ENCODE results near the gene CD4. TPM values are rescaled to one million over a fixed set of nuclear protein-coding genes. Genes with fewer than 3 reads are reported as not detected.

The CD4 gene
- polyA plus RNA-seq, 4 donors, result 29.9 to 33.8 (median 31.2) TPM

DNA sequence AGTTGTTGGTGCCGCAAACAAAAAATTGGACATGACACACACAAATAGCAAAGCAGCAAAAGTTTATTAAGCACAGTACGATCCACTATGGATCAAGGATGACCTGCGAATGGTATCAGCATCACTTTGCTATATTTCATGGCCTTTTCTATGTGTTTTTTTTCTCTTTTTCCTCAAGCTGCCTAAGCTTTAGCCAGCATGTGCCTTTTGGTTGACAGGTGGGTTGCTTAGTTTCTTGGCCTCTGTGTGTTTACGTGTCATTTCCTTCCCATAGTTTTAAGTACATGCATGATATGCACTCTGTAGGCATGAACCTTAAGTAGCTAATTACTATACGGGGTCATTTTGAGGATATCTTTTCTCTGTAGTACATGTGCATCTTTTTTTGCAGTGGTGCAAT is 9.8 kb downstream of the CD4 start:
- DNase-seq (ENCODE audit: low read depth in 4 of 4, low spot score in 3 of 4), result no peak

DNA sequence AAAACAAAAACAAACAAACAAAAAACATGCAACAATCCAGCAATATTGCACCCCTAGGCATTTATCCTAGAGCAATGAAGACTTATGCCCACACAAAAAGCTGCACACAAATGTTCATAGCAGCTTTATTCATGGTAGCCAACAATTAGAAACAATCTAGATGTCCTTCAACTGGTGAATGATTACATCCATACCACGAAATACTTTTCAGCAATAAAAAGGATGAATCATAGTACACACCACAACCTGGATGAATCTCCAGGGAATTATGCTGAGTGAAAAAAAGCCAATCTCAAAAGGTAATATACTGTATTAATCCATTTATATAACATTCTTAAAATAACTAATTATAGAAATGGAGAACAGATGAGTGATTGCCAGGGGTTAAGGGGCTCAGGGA is 17.8 kb downstream of the CD4 start:
- no peak for DNase-seq (ENCODE audit: low read depth in 4 of 4, low spot score in 3 of 4)

DNA sequence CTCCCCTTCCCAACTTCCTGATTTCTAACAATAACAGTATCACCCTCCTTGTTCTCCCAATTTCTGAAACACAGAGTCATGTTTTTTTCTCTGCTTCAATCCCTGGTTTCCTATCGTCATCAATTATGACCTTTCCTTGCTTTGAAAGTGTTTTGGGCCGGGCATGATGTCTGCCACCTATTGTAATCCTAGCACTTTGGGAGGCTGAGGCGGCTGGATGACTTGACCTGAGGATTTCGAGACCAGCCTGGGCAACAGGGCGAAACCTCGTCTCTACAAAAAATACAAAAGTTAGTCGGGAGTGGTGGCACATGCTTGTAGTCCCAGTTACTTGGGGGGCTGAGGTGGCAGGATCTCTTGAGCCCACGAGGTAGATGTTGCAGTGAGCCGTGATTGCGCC is 19.7 kb downstream of the CD4 start:
- DNase-seq (ENCODE audit: low read depth in 4 of 4, low spot score in 3 of 4), result no peak

DNA sequence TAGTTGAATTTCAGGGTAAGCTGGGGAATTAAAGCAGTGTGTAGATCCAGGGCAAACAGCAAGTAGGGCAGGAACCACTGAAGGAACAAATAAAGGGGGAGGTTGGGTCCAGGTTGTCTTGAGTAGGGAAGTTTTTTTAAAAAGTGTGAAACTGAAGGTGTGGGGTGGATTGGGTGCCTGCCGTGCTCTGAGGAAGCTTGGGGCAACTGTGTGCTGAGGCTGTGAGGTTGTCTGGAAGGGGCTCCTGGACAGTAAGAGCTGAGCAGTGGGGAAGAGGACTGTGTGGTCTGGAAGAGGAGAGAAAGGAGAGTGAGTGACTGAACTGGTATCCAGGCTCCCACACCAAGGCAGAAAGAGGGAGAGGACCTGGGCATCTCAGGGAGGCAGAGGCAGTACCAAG is 21.4 kb downstream of the CD4 start:
- DNase-seq (ENCODE audit: low read depth in 4 of 4, low spot score in 3 of 4), result no peak

DNA sequence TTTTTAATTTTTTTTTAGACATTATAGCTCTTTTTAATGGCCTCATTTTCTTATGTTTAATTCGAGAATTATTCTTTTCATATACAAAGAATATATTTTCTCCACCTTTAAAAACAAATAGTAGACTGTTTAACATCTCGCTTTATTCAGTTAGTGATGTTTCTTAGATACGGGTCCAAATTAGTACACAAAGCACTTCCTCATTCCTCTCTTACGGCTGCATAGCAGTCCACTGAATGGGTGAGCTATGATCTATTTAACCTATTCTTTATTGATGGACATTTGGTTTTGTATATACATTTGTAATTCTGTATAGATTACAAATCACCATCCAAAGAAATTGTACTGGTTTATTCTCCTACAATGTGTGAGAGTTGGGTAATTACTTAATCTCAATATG is 24.0 kb downstream of the CD4 start:
- no peak for DNase-seq (ENCODE audit: low read depth in 4 of 4, low spot score in 3 of 4)

DNA sequence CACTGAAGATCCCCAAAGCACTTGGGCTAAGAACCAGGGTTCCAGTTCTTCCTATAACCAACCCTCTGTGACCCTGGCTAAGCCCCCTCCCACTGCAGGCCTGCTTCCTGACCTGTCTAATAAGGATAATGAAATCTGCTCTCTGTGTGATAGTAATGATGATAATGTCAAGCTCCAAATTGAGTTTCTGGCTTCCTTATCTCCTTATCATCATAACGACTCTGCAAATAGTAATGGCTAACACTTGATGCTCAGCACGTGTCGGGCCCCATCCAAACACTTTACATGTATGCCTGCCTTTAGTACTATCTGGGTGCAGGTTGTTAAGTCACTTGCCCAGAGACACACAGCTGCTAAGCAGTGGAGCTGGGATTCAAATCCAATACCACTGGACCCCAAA is 27.3 kb downstream of the CD4 start:
- no peak for DNase-seq (ENCODE audit: low read depth in 4 of 4, low spot score in 3 of 4)

DNA sequence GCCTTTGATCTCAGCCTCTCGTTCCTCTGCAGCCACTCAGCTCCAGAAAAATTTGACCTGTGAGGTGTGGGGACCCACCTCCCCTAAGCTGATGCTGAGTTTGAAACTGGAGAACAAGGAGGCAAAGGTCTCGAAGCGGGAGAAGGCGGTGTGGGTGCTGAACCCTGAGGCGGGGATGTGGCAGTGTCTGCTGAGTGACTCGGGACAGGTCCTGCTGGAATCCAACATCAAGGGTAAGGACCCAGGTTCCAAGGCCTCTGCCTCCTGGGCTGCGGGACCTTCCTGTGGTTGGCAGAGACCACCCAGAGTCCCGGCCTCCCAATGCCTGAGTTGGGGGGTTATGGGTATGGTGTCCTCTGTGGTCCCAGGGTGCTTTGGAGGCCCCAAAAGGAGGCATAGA is 27.8 kb downstream of the CD4 start:
- DNase-seq (ENCODE audit: low read depth in 4 of 4, low spot score in 3 of 4), result no peak

DNA sequence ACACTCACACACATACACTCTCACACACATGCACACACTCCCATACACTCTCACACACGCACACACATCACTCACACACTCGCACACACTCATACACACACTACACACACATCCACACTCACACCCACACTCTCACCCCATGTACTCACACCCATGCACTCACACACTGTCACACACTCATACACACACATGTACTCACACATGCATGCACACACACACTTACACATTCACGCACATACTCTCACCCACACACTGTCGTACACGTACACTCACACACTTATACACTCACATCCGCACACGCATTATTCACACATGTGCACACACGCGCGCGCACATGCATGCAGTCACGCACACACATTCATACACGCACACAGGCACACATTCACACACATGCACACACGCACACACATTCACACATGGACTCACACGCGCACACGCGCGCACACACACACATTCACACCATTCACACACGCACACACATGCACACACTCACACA is 28.4 kb downstream of the CD4 start:
- DNase-seq (ENCODE audit: low read depth in 4 of 4, low spot score in 3 of 4), result no peak

DNA sequence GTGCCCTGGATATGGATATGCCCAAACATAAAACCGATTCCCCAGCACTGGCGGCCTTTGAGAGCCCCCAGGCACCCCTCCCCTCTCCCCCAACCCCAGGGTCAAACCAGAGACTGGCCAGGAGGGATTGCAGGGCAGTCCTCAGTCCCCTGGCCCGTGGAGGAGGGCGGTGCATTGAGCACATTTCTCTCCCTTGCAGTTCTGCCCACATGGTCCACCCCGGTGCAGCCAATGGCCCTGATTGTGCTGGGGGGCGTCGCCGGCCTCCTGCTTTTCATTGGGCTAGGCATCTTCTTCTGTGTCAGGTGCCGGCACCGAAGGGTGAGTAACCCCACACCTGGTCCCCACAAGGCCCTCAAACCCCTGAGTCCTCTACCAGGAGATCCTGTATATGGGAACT is 28.9 kb downstream of the CD4 start:
- DNase-seq (ENCODE audit: low read depth in 4 of 4, low spot score in 3 of 4), result no peak

DNA sequence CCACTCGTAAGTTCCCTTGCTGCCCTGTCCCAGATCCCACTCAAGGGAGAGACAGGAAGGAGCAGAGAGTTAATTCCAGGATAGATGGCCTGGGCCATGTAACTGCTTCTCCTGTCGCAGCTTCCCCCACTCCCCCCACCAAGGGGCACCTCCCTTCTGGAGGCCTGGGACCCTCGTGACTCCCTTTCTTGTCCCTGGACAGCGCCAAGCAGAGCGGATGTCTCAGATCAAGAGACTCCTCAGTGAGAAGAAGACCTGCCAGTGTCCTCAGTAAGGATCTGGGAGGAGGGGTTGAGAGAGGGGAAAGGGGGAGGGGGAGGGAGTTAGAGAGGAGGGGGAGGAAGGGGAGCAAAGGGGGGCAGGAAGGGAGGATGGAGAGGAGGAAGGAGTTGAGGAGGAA is 29.3 kb downstream of the CD4 start:
- no peak for DNase-seq (ENCODE audit: low read depth in 4 of 4, low spot score in 3 of 4)

DNA sequence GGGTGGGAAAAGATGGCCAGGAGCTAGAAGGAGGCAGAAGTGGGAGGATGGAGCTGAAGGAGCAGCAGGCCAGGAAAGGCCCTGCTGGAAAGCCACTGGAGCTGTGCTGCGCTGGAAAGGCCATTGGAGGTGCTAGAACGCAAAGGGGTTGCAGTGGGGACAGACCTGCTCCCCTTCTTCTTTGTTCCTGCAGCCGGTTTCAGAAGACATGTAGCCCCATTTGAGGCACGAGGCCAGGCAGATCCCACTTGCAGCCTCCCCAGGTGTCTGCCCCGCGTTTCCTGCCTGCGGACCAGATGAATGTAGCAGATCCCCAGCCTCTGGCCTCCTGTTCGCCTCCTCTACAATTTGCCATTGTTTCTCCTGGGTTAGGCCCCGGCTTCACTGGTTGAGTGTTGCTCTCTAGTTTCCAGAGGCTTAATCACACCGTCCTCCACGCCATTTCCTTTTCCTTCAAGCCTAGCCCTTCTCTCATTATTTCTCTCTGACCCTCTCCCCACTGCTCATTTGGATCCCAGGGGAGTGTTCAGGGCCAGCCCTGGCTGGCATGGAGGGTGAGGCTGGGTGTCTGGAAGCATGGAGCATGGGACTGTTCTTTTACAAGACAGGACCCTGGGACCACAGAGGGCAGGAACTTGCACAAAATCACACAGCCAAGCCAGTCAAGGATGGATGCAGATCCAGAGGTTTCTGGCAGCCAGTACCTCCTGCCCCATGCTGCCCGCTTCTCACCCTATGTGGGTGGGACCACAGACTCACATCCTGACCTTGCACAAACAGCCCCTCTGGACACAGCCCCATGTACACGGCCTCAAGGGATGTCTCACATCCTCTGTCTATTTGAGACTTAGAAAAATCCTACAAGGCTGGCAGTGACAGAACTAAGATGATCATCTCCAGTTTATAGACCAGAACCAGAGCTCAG is 30.0 kb downstream of the CD4 start:
- no peak for DNase-seq (ENCODE audit: low read depth in 4 of 4, low spot score in 3 of 4)

DNA sequence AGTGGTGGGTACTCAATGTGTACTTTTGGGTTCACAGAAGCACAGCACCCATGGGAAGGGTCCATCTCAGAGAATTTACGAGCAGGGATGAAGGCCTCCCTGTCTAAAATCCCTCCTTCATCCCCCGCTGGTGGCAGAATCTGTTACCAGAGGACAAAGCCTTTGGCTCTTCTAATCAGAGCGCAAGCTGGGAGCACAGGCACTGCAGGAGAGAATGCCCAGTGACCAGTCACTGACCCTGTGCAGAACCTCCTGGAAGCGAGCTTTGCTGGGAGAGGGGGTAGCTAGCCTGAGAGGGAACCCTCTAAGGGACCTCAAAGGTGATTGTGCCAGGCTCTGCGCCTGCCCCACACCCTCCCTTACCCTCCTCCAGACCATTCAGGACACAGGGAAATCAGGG is 30.8 kb downstream of the CD4 start:
- DNase-seq (ENCODE audit: low read depth in 4 of 4, low spot score in 3 of 4), result no peak

DNA sequence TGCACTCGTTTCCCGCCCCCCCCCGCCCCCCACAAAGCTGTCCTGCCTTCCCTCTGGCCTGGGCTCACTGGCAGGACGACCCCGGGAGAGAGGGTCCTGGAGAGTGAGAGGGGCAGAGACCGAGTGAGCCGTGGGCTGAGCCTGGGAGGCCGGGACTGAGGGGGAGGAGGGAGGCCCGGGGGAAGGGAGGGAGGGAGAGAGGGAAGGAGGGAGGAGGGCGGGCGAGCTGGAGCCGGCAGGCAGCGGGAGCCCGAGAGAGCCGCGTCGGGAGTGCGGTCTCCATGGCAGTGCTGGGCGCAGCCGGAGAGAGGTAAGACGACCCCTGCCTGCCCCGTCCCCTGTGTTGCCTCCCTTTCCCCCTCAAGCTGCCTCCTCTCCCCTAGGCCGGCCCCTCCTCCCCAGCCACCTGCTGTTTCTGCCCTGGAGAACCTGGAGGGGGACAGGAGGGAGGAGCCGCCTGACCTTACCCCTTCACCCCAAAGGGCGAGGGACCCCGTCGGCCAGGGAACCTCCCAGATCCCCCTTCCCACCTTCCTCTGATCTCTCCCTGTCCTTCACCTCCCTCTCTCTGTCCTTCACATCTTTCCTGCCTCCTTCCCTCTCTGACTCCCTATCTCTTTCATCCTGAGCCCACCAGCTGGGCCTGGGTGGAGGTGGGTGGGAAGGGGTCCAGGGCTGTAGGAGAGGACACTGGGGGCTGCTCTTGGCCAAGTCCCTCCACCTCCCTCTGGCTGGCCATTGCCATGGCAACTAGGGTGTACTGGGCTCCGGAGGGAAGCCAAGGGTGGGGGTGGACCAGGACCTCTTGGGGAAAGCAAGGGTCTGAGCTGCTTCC is 32.5 kb downstream of the CD4 start, which contains the start of gene GPR162:
Gene GPR162, plus strand, starts transcription at position 231 of the 835 bp plus-strand sequence. CDS start 2,078 bp downstream, outside the sequence.
- DNase-seq (ENCODE audit: low read depth in 4 of 4, low spot score in 3 of 4), result peak in 3 of 4 donors; percentile 71 to 78 (median 74)

DNA sequence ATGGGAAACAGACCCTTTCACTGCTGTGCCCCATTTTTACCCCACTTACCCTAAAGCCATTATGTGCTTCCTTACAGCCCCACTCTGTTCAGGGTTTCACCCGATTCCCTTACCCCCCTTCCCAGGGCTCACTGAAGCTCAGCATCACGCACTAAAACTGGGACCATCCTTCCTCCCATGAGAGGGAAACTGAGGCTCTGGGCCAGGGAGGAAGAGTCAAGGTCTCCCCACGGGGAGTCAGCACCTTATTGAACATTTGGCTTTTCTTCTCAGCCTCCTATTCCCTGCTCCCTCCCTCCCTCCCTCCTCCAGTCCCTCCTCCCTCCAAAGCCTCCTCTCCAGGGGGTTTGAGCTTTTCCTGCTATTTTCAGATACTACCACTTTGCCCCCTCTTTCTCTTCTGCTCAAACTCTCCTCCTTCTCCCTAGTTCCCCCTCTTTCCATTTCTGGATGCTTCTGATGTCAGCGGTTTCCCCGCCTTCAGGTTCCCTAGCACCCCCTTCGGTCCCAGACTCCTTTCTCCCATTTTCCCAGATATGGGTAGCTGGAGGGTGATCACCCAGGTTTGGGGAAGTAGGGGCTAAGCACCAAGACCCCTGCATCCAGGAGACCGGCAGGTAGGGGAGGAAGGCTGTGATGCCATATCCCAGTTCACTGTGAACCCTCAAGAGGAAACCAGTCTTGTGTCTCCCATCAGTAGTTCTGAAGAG is 33.3 kb downstream of the CD4 start:
- no peak for DNase-seq (ENCODE audit: low read depth in 4 of 4, low spot score in 3 of 4)

DNA sequence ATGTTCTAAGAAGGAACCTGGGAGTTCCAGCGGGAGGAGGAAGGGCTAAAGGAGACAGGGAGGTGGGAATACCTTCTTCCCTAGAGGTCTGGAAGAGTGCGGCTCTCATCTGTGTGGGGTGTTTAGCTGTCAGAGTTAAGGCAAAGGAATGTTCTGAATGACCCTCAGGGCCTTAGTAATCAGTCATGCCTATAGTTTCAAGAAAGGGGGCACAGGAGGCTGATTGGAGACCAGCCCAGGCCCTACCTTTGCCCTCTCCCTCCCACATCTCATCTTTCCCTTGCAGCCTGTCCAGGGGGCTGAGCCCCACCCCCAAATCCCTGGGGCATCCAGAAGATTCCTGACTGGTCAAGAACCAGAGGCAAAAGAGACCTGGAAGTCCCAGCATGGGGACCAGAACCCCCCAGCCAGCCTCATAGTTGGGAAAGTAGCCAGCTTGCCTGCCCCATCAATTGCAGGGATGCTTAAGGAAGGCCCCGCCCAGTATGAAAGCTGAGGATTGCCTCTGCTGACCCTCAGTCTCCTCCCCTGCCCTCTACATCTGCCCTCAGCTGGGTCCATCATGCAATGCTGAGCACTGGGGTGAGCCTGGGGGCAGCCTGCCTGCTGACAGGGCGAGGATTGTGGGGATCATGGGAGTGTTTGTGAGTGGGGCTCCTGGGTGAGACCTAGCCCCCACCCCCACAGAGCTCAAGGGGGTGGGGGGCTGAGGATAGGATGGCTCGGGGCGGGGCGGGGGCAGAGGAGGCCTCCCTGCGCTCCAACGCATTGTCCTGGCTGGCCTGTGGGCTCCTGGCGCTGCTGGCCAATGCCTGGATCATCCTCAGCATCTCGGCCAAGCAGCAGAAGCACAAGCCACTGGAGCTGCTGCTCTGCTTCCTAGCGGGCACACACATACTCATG is 34.1 kb downstream of the CD4 start:
- no peak for DNase-seq (ENCODE audit: low read depth in 4 of 4, low spot score in 3 of 4)

DNA sequence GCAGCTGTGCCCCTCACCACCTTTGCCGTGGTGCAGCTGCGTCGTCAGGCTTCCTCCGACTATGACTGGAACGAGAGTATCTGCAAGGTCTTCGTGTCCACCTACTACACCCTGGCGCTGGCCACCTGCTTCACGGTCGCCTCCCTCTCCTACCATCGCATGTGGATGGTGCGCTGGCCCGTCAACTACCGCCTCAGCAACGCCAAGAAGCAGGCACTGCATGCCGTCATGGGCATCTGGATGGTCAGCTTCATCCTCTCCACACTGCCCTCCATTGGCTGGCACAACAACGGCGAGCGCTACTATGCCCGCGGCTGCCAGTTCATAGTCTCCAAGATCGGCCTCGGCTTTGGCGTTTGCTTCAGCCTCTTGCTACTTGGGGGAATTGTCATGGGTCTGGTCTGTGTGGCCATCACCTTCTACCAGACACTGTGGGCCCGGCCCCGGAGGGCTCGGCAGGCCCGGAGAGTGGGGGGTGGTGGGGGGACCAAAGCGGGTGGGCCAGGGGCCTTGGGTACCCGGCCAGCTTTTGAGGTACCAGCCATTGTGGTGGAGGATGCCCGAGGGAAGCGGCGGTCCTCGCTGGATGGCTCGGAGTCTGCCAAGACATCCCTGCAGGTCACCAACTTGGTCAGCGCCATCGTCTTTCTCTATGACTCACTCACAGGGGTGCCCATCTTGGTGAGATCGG is 34.9 kb downstream of the CD4 start:
- DNase-seq (ENCODE audit: low read depth in 4 of 4, low spot score in 3 of 4), result no peak

DNA sequence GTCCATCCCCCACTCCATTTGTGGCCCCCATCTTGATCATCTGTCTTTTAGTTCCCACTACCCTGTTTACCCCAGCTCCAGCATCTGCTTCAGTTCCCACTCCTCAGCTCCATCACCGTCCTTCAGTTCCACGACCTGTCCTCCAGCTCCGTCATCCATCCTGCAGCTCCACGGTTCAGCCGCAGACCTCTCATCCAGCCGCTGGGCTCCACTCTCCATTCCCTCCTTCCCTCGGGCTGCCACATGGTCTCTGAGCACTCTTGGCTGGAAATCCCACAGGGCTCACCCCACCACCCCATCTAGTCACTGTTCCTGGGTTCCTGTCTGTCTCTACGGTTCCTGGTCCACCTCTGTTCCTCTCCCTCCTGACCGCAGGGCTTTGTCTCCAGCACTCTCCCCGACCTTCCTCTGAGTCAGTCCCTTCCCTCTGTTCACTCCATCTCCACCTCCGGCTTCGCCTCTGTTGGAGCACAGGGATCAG is 35.6 kb downstream of the CD4 start:
- no peak for DNase-seq (ENCODE audit: low read depth in 4 of 4, low spot score in 3 of 4)

DNA sequence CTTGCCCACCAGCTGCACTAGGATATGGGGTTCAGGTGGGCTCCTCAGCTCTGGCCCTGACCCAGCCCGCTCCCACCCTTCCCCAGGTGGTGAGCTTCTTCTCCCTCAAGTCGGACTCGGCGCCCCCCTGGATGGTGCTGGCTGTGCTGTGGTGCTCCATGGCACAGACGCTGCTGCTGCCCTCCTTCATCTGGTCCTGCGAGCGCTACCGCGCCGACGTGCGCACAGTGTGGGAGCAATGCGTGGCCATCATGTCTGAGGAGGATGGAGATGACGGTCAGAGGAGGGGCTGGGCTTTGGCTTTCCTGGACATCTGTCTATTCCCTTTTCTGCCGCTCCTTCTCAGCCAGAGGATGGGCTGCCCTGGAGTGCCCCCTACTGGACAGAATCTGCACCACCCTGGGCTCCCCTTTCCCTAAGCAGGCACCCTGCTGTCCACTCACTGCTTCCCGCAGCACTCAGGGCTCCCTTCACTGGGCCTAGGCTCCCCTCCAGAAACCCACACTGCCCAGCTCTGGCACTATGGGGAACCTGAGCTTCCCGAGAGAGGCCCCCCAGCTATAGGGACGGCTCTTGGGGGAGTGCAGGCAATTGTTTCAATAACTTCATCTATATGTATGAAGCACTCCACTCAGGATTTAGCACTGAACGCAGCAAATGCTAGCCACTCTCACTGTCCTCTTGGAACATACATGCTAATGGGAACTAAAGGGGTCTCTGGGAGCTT is 36.2 kb downstream of the CD4 start:
- DNase-seq (ENCODE audit: low read depth in 4 of 4, low spot score in 3 of 4), result peak; percentile 77 to 86 (median 80)

Measured in right renal pelvis (tissue), 4 donors.